ENCODE measurements around the gene MYO1D.

The MYO1D gene

DNA sequence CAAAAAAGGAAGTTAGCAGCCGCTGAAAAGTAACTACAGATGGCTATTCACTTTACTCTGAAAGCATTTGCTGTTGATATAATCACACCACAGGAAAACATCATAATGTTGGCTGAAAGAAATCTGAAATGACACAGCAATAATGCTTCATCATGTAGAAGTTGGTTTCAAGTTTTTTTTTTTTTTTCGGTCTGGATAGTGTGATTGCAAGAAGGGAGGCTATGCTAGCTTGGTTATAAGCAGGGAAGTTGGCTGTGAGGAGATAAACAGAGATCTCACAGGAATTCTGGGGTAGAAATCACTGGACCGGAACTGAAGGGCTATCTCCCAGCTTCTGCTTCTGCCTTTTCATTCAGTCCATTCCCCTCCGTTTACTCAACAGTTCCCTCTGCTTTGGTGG lies 57.9 kb downstream of the MYO1D start:
- H3K27me3 ChIP-seq (ENCODE audit: low read depth, low read length) = no peaks in the 10 kb centered on the region
- no peaks in the 10 kb centered on the region for H3K36me3 ChIP-seq (replicated peaks; ENCODE audit: low read depth, low read length)
- TF ChIP-seq EZH2phosphoT487 (IDR thresholded peaks at IDR 0.05; ENCODE audit: low read depth) = no peak
- TF ChIP-seq, protein P1, sequence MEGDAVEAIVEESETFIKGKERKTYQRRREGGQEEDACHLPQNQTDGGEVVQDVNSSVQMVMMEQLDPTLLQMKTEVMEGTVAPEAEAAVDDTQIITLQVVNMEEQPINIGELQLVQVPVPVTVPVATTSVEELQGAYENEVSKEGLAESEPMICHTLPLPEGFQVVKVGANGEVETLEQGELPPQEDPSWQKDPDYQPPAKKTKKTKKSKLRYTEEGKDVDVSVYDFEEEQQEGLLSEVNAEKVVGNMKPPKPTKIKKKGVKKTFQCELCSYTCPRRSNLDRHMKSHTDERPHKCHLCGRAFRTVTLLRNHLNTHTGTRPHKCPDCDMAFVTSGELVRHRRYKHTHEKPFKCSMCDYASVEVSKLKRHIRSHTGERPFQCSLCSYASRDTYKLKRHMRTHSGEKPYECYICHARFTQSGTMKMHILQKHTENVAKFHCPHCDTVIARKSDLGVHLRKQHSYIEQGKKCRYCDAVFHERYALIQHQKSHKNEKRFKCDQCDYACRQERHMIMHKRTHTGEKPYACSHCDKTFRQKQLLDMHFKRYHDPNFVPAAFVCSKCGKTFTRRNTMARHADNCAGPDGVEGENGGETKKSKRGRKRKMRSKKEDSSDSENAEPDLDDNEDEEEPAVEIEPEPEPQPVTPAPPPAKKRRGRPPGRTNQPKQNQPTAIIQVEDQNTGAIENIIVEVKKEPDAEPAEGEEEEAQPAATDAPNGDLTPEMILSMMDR (IDR thresholded peaks at IDR 0.05; ENCODE audit: low read depth, low read length) = no peak
- H3K9ac ChIP-seq (ENCODE audit: low read length) = no peak overlapping the region
- H3K4me1 ChIP-seq (ENCODE audit: low read length) = peaks cover 14% of the 10 kb centered on the region
- H4K20me1 ChIP-seq (ENCODE audit: insufficient read depth, low read length) = no peaks in the 10 kb centered on the region
- no peaks in the 10 kb centered on the region for H3K9me3 ChIP-seq (ENCODE audit: insufficient read depth, low read length)
- no peak overlapping the region for H2AFZ ChIP-seq (ENCODE audit: low read depth, low read length)
- no peak overlapping the region for H3K4me3 ChIP-seq (ENCODE audit: low read length)
- H3K79me2 ChIP-seq (ENCODE audit: low read length) = peaks cover 53% of the 10 kb centered on the region
- no peak overlapping the region for H3K27ac ChIP-seq (ENCODE audit: low read length)
- H3K4me2 ChIP-seq (ENCODE audit: low read length) = no peak overlapping the region

DNA sequence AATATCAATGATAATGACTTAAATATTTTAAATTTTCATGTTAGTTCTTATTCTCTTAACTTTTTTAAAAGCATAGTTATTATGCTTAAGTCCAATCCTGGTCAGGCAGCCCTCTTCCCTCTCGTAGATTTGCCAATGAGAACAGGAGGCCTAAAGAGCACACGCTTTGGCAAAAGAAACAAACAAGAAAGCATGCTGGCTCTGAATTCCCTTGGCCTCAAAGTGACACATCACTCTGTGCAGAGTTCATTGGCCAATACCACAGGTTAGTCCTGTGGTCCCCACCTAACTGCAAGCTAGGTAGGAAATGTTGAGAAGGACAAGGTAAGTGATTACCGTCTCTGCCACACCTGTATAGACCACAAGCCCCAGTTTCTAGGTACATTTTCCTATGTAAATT lies 61.5 kb downstream of the MYO1D start:
- no peak overlapping the region for H3K9ac ChIP-seq (ENCODE audit: low read length)
- peaks cover 54% of the 10 kb centered on the region for H3K79me2 ChIP-seq (ENCODE audit: low read length)
- peaks cover 4% of the 10 kb centered on the region for H3K36me3 ChIP-seq (replicated peaks; ENCODE audit: low read depth, low read length)
- TF ChIP-seq, protein P1 (IDR thresholded peaks at IDR 0.05; ENCODE audit: low read depth, low read length) = no peak
- no peak for TF ChIP-seq EZH2phosphoT487 (IDR thresholded peaks at IDR 0.05; ENCODE audit: low read depth)
- H4K20me1 ChIP-seq (ENCODE audit: insufficient read depth, low read length) = no peaks in the 10 kb centered on the region
- H3K27ac ChIP-seq (ENCODE audit: low read length) = no peak overlapping the region
- H3K9me3 ChIP-seq (ENCODE audit: insufficient read depth, low read length) = no peaks in the 10 kb centered on the region
- no peak overlapping the region for H3K4me2 ChIP-seq (ENCODE audit: low read length)
- H2AFZ ChIP-seq (ENCODE audit: low read depth, low read length) = no peak overlapping the region
- H3K27me3 ChIP-seq (ENCODE audit: low read depth, low read length) = no peaks in the 10 kb centered on the region
- peaks cover 15% of the 10 kb centered on the region for H3K4me1 ChIP-seq (ENCODE audit: low read length)
- no peak overlapping the region for H3K4me3 ChIP-seq (ENCODE audit: low read length)

DNA sequence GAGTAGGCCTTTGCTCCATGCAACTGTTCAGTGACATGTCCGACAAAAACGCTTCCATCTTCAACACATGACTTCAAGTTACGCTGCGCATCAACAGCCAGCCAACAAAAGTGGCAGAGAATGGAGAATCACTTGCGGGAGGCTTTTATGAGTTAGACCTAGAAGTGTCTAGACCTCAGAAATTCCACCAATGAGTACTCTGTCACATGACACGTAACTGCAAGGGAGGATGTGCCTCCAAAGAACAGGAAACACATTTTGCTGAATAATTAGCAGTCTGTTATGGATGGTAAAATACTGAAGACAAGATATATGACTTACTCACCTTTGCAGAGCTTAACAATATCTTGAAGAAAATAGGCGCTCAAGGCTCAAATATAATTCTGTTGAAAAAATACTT lies 62.1 kb downstream of the MYO1D start:
- H4K20me1 ChIP-seq (ENCODE audit: insufficient read depth, low read length) = 0 out of 2 replicates have a peak, but pooled peaks cover 2% of the 10 kb centered on the region
- peaks cover 14% of the 10 kb centered on the region for H3K4me1 ChIP-seq (ENCODE audit: low read length)
- H3K9ac ChIP-seq (ENCODE audit: low read length) = no peak overlapping the region
- H3K9me3 ChIP-seq (ENCODE audit: insufficient read depth, low read length) = no peaks in the 10 kb centered on the region
- no peak overlapping the region for H3K4me3 ChIP-seq (ENCODE audit: low read length)
- TF ChIP-seq, protein P1 (IDR thresholded peaks at IDR 0.05; ENCODE audit: low read depth, low read length) = no peak
- no peak for TF ChIP-seq EZH2phosphoT487 (IDR thresholded peaks at IDR 0.05; ENCODE audit: low read depth)
- H3K36me3 ChIP-seq (replicated peaks; ENCODE audit: low read depth, low read length) = peaks cover 4% of the 10 kb centered on the region
- H3K79me2 ChIP-seq (ENCODE audit: low read length) = peaks cover 50% of the 10 kb centered on the region
- H3K27me3 ChIP-seq (ENCODE audit: low read depth, low read length) = no peaks in the 10 kb centered on the region
- no peak overlapping the region for H3K4me2 ChIP-seq (ENCODE audit: low read length)
- H2AFZ ChIP-seq (ENCODE audit: low read depth, low read length) = no peak overlapping the region
- H3K27ac ChIP-seq (ENCODE audit: low read length) = no peak overlapping the region

DNA sequence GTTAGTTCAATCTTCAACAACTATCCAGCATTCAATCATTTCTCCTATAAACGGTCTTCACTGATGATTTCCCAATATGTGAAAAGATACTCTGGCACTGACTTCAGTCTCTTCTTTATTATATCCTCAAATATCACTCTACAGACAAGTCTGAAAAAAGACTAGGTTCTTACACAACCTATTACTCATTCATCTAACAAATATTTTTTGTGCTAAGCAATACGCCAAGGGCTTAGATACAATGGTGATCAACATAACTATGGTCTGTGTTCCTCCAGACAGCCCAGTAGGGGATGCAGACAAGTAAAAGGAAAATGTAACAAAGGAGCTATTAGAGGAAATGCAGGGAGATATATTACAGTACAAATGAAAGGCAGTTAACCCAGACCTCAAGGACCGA lies 63.9 kb downstream of the MYO1D start:
- Histone ChIP-seq H3K4me2 (ENCODE audit: low read length) (no peak overlapping the region), H4K20me1 (ENCODE audit: insufficient read depth, low read length) (0 out of 2 replicates have a peak, but pooled peaks cover 3% of the 10 kb centered on the region), H2AFZ (ENCODE audit: low read depth, low read length) (no peak overlapping the region), H3K9ac (ENCODE audit: low read length) (no peak overlapping the region), H3K9me3 (ENCODE audit: insufficient read depth, low read length) (no peaks in the 10 kb centered on the region), H3K4me1 (ENCODE audit: low read length) (peaks cover 11% of the 10 kb centered on the region), H3K79me2 (ENCODE audit: low read length) (peaks cover 52% of the 10 kb centered on the region), H3K36me3 (replicated peaks; ENCODE audit: low read depth, low read length) (peaks cover 4% of the 10 kb centered on the region), H3K27me3 (ENCODE audit: low read depth, low read length) (no peaks in the 10 kb centered on the region), H3K4me3 (ENCODE audit: low read length) (no peak overlapping the region), H3K27ac (ENCODE audit: low read length) (no peak overlapping the region)
- TF ChIP-seq, protein P1 (IDR thresholded peaks at IDR 0.05; ENCODE audit: low read depth, low read length) = no peak
- TF ChIP-seq EZH2phosphoT487 (IDR thresholded peaks at IDR 0.05; ENCODE audit: low read depth) = no peak

Data from OCI-LY3 (cell line).